OCI-LY3 (cell line): ENCODE measurements around the gene BICC1.

ENCODE experiments used
- EZH2phosphoT487 ChIP-seq: fragments of 200-600 bp; shearing (Covaris generic); IDR thresholded peaks from 2 replicates; pipeline ENCODE4 v1.6.1; 2018; ENCODE audit warnings: antibody characterized with exemption, mixed run types, low read depth
- TF ChIP-seq, protein P1 (sequence below): fragments of 200-600, 300-600 bp; sonication (generic); IDR thresholded peaks from 2 replicates; pipeline ENCODE4 v1.5.1; 2014; ENCODE audit warnings: antibody characterized with exemption, low read length, low read depth

GRCh38 chr10:58868736-58869435 lies 356.2 kb downstream of the BICC1 start:
- TF ChIP-seq, protein P1, sequence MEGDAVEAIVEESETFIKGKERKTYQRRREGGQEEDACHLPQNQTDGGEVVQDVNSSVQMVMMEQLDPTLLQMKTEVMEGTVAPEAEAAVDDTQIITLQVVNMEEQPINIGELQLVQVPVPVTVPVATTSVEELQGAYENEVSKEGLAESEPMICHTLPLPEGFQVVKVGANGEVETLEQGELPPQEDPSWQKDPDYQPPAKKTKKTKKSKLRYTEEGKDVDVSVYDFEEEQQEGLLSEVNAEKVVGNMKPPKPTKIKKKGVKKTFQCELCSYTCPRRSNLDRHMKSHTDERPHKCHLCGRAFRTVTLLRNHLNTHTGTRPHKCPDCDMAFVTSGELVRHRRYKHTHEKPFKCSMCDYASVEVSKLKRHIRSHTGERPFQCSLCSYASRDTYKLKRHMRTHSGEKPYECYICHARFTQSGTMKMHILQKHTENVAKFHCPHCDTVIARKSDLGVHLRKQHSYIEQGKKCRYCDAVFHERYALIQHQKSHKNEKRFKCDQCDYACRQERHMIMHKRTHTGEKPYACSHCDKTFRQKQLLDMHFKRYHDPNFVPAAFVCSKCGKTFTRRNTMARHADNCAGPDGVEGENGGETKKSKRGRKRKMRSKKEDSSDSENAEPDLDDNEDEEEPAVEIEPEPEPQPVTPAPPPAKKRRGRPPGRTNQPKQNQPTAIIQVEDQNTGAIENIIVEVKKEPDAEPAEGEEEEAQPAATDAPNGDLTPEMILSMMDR: no peak
- no peak for TF ChIP-seq EZH2phosphoT487
